OCI-M2 (cell line): ENCODE measurements around the gene MPHOSPH6.
"Not testable (repeated sequence)": the region's sequence is repeated elsewhere in the genome, so short reads cannot be mapped to it uniquely, and the experiment has no call there.

Experiments used
- DNase-seq: peaks from one replicate; lab custom pipeline; 2025; ENCODE audit not compliant: unreplicated experiment; lab: John Stamatoyannopoulos, UW

Gene MPHOSPH6

DNA sequence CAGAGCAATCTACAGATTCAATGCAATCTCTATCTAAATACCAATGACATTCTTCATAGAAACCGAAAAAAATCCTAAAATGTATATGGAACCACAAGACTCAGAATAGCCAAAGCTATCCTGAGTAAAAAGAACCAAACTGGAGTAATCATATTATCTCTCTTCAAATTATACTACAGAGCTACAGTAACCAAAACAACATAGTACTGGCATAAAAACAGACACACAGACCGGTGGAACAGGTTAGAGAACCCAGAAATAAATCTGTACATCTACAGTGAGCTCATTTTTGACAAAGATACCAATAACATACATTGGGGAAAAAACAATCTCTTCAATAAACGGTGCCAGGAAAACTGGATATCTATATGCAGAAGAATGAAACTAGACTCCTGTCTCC, 45.4 kb downstream of the MPHOSPH6 start:
- DNase-seq: no peak

DNA sequence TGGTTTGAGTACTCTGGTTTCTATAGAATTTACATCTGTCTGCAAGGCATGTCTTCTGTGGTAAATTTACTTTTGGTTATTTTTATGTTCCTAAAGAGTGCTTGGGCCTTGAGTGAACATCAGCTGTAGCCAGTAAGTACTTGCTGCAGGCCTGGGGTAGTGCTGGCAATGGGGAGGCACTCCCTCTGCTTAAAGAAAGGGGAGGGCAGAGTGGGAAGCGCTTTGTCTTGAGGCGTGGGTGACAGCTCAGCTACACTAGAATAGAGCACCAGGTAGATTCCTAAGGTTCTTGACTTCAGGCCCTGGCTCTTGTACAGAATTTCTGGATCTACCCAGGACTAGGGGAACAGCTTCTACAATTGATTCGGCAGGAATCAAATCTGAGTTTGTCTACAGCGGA, 50.6 kb downstream of the MPHOSPH6 start:
- no peak for DNase-seq

DNA sequence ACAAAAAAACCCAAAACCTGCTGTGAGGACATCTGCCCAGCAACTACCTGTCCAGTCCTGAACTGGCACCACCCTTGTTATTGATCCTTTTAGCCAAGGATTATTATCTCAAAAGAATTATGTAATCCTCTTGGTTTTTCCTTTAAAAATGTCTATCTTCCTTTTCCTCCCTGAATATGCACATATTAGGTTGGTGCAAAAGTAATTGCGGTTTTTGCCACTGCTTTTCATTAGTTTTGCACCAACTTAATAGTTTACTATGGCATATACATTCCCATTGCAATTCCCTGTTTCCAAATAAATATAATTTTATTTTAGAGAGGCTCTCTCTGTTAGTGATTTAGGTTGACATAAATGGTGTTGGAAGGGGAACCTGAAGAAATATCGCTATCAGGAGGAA, 51.3 kb downstream of the MPHOSPH6 start:
- no peak for DNase-seq

DNA sequence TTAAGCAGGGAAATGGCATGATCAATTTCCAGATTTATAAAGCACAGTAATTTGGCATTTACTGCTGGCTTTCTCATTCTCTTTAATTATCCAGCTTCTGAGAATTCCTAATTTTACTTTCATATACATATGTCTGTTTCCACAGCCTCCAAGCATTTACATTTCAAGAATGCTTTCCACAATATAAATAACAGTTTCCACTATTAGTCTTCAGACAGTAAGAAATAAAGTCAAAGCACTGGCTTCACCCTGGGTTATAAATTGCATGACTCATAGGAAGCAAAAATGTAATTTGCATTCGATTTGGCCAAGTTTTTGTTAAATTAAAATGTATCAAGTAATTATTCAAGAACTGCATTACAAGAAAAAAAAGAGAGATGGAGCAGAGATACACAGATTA, 53.5 kb downstream of the MPHOSPH6 start:
- no peak for DNase-seq

DNA sequence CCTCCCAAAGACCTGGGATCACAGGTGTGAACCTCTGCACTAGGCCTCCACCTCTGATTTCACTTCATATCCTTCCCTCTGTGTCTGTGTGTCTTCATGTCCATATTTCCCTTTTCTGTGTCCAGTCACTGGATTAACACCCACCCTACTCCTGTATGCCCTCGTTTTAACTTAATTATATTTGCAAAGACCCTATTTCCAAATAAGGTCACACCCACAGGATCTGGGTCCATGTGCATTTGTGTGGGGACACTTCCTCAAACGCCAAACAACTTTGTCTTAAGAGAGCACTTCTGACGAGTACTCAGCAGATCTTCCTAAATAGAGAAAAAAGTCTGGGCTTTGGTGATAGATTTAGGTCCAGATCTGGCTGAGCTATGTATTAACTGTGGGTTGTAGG, 56.3 kb downstream of the MPHOSPH6 start:
- no peak for DNase-seq

DNA sequence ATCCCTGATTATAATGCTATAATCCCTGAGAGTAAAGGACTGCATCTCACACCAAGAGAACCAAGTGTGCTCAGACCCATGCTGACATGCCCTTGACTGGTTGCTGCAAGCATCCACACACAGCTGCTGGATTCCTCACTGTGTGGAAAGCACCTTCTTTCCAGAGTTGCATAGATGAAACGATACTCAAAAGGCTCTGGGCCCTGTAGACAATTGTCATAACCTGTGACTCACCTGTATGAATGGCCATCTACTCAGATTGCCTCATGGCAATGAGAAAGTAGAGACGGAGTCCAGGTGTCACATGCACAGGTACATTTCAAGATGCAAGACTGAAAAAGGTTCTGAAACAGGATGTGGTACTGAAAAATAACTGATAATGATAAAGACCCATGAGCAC, 58.1 kb downstream of the MPHOSPH6 start:
- no peak for DNase-seq

DNA sequence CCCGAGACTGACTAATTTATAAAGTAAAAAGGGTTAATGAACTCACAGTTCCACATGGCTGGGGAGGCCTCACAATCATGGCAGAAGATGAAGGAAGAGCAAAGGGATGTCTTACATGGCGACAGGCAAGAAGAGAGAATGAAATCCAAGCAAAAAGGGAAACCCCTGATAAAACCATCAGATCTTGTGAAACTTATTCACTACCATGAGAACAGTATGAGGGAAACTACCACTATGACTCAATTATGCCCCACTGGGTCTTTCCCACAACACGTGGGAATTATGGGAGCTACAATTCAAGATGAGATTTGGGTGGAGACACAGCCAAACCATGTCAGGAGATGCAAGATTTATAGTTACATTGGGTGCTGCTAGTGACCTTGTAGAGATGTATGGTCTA, 60.8 kb downstream of the MPHOSPH6 start:
- DNase-seq: not testable (repeated sequence)

DNA sequence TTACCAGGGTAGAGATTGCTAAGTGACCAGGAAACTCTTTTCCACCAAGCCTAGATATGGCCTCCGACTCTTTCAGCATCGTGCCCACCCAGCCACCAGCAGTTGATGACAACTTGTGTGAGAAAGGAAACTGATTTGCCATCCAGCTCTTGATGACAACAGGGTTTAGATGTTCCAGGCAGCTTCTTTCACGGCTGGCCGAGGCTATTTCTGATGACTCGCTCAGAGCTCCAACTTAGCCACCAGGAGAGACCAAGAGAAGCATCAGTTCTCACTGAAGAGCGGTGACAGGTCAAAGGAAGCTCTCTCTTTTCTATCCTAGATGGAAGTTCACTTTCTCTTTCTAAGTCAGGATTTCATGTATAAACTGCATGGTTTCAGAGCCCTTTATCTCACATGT, 61.2 kb downstream of the MPHOSPH6 start:
- DNase-seq: no peak

DNA sequence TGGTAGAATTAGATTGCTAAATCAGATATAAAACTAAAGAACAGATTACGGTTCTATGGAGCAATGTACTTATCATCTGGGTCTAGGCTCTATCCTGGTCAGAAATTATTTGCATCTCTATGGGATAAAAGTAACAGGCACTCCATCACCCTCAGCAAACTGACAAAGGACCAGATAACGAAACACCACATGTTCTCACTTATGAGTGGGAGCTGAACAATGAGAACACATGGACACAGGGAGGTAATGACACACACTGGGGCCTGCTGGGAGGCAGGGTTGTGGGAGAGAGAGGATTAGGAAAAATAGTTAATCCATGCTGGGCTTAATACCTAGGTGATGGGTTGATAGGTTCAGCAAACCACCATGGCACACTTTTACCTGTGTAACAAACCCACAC, 61.9 kb downstream of the MPHOSPH6 start:
- DNase-seq: no peak

DNA sequence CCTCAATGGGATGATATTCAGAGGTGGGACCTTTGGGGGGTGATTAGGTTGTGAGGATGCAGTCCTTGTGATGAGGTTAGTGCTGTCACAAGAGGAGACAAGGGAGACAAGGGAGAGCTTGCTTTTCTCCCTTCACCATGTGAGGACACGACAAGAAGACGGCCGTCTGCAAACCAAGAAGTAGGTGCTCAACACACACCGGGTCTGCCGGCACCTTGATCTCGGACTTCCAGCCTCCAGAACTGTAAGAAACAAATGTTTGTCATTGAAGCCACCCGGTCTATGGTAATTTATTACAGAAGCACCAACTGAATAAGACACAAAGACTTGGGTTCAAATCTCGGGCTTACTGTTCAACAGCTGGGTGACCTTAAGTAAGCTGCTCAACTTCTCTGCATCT, 64.9 kb downstream of the MPHOSPH6 start:
- DNase-seq: no peak
